Measurements from ENCODE around the gene UBE3C.
"Not testable (repeated sequence)": the region's sequence is repeated elsewhere in the genome, so short reads cannot be mapped to it uniquely, and the experiment has no call there.

The UBE3C gene

GRCh38 chr7:157241631-157242030, 102.9 kb downstream of the UBE3C start:
- DNase-seq, result no peak

GRCh38 chr7:157244516-157245294, 106.0 kb downstream of the UBE3C start:
- DNase-seq, result no peak

DNA sequence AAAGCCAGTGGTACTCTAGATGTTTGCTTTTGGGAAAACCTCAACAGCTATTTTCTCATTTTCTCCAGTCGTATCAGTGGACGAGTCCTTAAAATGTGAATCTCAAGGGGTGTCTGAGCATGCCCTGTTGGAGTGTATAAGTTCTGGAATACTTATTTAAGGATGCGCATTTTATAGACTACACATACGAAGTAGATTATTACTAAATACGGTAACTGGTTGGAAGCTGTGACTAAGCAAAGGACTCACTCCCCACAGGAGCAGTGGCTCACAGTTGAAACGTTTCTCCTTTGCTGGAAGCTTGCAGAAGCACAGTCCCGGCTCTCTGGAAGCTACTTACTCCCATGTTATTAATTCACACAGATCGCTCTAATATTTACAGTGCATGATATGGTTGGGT, 107.3 kb downstream of the UBE3C start:
- DNase-seq, result no peak

GRCh38 chr7:157248659-157249058, 109.9 kb downstream of the UBE3C start:
- DNase-seq, result no peak

GRCh38 chr7:157250605-157251228, 112.0 kb downstream of the UBE3C start:
- DNase-seq, result no peak

GRCh38 chr7:157251817-157252216, 113.1 kb downstream of the UBE3C start:
- not testable (repeated sequence) for DNase-seq

DNA sequence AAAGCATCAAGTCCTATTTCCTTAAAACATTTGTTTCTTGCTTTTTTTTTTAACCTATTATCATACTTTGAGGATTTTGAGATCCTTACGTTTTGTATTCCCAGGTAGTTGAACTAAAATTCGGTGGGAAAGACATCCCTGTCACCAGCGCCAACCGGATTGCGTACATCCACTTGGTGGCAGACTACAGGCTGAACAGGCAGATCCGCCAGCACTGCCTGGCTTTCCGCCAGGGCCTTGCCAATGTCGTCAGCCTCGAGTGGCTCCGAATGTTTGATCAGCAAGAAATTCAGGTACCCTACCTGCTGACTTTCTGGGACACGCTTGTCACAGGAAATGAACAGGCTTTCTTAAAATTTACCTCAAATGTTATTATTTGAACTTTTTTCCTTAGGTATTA, 115.1 kb downstream of the UBE3C start:
- DNase-seq, result no peak

DNA sequence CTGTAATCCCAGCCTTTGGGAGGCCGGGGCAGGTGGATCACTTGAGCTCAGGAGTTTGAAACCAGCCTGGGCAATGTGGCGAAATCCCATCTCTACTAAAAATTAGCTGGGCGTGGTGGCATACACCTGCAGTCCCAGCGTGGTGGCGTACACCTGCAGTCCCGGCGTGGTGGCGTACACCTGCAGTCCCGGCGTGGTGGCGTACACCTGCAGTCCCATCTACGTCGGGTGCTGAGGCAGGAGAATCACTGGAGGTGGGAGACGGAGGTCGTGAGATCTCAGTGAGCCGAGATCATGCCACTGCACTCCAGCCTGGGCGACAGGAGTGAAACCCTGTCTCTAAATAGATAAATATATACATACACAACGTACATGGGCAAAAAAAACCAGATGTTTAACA, 116.1 kb downstream of the UBE3C start:
- DNase-seq, result not testable (repeated sequence)

GRCh38 chr7:157255201-157255606, 116.5 kb downstream of the UBE3C start:
- DNase-seq, result no peak

DNA sequence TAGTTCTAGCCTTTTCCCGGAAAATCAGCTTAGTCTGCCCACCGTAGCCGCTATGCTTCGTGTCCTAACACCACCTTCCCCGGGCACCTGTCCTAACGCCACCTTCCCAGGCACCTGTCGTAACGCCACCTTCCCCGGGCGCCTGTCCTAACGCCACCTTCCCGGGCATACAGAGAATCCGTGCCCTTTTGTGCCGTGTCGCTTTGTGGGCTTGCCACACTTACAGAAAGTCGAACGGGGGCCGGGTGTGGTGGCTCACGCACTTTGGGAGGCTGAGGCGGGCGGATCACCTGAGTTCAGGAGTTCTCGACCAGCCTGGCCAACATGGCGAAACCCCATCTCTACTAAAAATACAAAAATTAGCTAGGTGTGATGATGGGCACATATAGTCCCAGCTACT, 124.4 kb downstream of the UBE3C start:
- DNase-seq, result no peak

DNA sequence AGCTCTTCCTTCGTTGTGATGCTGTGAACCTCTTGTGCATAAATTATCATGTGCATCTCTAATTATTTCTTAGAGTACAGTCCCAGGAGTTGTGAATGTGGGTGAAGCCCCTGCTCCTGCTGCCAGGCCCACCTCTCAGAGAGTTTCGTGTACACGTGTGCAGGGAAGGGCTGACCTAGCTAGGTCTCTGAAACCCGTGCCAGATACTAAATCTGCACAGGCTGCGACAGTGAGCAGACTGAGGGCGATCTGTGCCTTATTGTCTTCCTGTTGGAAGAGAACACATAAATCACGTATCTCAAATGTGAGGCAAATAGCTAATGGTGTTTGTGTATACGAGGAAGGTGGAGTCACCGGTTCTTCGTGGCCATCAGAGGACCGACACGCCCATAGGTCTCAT, 126.3 kb downstream of the UBE3C start:
- DNase-seq, result no peak

DNA sequence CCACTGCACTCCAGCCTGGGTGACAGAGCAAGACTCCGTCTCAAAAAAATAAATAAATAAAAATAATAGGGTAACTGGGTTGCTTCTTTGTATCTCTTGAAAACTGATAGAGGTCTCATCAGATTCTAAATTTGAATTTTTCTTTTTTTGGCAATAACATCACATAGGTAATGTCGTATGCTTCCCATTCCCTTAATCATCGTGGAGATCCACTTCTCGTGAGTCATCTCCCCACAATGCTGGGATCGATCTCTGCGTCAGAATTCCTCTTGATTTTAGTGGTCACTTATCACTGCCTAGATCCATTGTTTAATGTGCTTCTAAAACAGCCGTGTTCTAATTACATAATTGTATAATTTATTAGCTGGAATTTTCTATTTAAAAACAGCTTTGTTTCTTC, 127.5 kb downstream of the UBE3C start:
- no peak for DNase-seq

GRCh38 chr7:157267516-157267915, 128.8 kb downstream of the UBE3C start:
- DNase-seq, result no peak

GRCh38 chr7:157267956-157268355, 129.2 kb downstream of the UBE3C start:
- no peak for DNase-seq

GRCh38 chr7:157268540-157268939, 129.8 kb downstream of the UBE3C start:
- no peak for DNase-seq

DNA sequence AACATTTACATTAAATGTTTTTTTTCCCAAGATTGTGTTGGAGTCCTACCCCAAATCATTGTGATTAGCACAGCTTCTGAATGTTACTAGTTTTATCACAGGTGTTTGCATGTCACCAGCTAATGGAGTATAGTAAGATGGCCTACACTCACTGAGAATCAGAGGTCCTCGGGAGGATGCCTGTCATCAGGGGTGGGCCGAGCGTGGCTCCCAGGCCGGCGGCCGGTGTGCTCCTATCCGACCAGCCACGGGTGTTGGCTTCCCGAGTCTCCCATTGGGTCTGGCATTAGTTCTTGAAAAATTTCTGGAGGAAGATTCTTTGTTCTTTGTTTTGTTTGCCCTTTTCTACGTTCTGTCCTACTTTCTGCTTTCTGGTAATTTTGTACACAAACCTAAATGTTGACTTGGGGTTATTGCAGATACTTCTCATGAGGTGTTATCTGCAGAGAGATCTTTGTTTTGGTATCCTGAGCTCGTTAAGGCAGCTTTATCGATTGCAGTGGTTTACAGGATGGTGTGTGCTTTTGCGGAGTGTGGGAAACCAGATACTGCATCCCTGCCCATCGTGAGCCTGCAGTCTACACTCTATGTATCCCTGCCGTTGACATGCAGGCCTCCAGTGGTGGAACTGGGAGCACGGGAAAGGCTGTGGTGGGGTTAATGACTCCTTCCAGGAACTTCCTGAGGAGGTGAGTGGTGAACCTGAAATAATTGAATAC, 130.8 kb downstream of the UBE3C start:
- DNase-seq, result no peak

DNA sequence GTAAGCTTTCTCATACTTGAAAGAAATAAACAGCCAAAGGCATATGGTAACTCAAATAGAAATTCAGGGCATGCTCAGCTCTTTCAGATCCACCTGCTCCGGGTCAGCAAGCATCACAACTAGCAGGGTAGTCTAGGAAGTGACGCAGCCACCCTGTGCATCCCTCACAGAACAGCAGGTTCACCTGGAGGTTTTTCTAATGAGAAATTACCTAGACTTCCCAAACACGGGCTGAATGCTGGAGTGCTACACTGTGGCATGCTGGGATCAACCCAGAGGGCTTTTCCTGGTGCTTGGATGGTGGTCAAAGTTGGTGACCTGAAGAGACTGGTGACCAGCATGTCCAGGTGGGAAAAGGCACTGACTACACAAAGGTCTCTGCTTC, 131.3 kb downstream of the UBE3C start:
- DNase-seq, result no peak

- DNase-seq, result no peak
Observed at GRCh38 chr7:157271315-157271990, 132.7 kb downstream of the UBE3C start.

DNA sequence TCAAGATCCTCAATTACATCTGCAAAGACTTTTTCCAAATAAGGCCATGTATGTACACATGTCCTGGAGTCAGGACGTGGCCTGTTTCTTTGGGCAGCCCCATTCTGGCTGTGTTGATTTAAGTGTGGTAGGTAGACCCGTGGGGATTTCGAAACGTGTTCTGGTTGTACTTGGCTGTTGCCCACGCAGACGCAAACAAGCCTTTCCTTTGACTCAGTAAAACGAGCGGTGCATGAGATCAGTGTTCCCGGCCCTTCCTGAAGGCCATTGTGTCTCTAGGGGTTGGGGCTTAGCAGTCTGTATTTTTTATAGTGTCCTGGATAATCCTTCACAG, 133.2 kb downstream of the UBE3C start:
- DNase-seq, result peak; percentile 31

- no peak for DNase-seq
Observed at GRCh38 chr7:157272351-157273207, 133.9 kb downstream of the UBE3C start.

DNA sequence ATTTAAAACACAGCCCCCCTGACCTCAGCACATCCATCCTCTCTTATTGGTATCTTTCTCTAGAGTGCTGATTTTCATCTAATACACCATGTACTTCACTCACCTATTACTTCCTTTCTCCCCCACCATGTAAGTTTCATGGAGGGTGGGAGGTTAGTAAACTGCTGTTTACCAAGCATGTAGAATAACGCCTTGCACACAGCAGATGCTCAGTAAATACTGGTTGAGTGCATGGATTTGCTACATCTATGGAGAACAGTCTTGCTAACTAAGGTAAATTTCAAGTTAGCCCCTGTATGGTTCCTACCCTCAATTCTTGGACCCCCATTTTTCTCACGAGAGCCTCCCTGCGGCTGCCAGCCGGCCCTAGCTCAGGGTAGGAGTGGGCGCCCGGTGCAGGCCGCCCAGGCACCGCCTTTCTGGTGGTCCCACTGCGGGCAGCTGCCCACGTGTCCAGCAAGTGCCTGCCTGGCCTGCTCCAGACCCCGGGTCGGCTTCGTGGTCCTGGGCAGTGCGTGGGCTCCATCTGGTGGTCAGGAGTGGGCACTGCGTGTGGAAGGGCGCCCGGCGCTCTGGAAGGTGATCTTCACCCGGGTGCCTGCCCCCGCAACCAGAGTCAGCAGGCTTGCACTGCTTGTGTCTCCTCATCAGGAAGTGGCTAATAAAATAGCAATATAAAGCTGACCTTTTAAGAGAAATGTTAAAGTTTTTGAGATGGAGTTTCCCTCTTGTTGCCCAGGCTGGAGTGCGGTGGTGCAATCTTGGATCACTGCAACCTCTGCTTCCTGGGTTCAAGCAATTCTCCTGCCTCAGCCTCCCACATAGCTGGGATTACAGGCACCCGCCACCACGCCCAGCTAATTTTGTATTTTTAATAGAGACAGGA, 134.7 kb downstream of the UBE3C start:
- DNase-seq, result peak; percentile 10
